Suppressor macrophage treated with lipopolysaccharide for 1 hour (primary cell): Measurements from ENCODE around the gene RAE1.
A peak's percentile ranks its signal among the peaks of the same experiment; 100 is the strongest.
"Not testable (repeated sequence)": the region's sequence is repeated elsewhere in the genome, so short reads cannot be mapped to it uniquely, and the experiment has no call there.

Source experiments
- DNase-seq, 3 donors: peaks; one replicate each; pipeline ENCODE4 v3.0.0-alpha.2; 2020 to 2022

RAE1 gene

GRCh38 chr20:57326667-57327455 lies 24.2 kb upstream of the RAE1 start:
- no peak for DNase-seq

GRCh38 chr20:57327820-57328219 lies 23.2 kb upstream of the RAE1 start:
- no peak for DNase-seq

GRCh38 chr20:57329608-57330221 lies 21.3 kb upstream of the RAE1 start, which contains the start of gene SPO11:
SPO11 (plus strand) TSS chr20:57329803; CDS start chr20:57329868, 65 bp downstream.
- no peak for DNase-seq

- no peak for DNase-seq
Observed at GRCh38 chr20:57330998-57331397, 20.1 kb upstream of the RAE1 start.

GRCh38 chr20:57332105-57333089 lies 18.7 kb upstream of the RAE1 start:
- DNase-seq, result no peak

GRCh38 chr20:57335392-57335791 lies 15.7 kb upstream of the RAE1 start:
- no peak for DNase-seq

GRCh38 chr20:57341663-57342062 lies 9.4 kb upstream of the RAE1 start:
- no peak for DNase-seq

- no peak for DNase-seq
Observed at GRCh38 chr20:57342829-57343228, 8.2 kb upstream of the RAE1 start.

GRCh38 chr20:57346477-57346876 lies 4.6 kb upstream of the RAE1 start:
- DNase-seq, result peak; percentile 80 to 87 (median 84)

- DNase-seq, result no peak
Observed at GRCh38 chr20:57347393-57347792, 3.7 kb upstream of the RAE1 start.

GRCh38 chr20:57348200-57348921 lies 2.7 kb upstream of the RAE1 start:
- not testable (repeated sequence) for DNase-seq

- DNase-seq, result not testable (repeated sequence)
Observed at GRCh38 chr20:57348922-57349574, 2.0 kb upstream of the RAE1 start.

GRCh38 chr20:57350081-57350710 lies 859 bp upstream of the RAE1 start:
- peak; percentile 66 to 84 (median 77) for DNase-seq

- DNase-seq, result not testable (repeated sequence)
Observed at GRCh38 chr20:57350726-57351041, 371 bp upstream of the RAE1 start.

- no peak for DNase-seq
Observed at GRCh38 chr20:57352305-57352704, 1.2 kb downstream of the RAE1 start.

- no peak for DNase-seq
Observed at GRCh38 chr20:57353351-57353750, 2.3 kb downstream of the RAE1 start.

GRCh38 chr20:57361517-57361916 lies 10.5 kb downstream of the RAE1 start:
- DNase-seq, result no peak

GRCh38 chr20:57364451-57364850 lies 13.4 kb downstream of the RAE1 start:
- DNase-seq, result no peak

GRCh38 chr20:57369596-57369995 lies 18.5 kb downstream of the RAE1 start:
- peak; percentile 22 to 36 (median 22) for DNase-seq

GRCh38 chr20:57370316-57370715 lies 19.3 kb downstream of the RAE1 start:
- DNase-seq, result no peak

GRCh38 chr20:57371363-57371762 lies 20.3 kb downstream of the RAE1 start:
- DNase-seq, result no peak

GRCh38 chr20:57372157-57372556 lies 21.1 kb downstream of the RAE1 start:
- no peak for DNase-seq
